WTC11 (cell line): ENCODE measurements around the gene USH2A.

Source experiments
- ETV6 ChIP-seq: sonication (generic); formaldehyde crosslinking; IDR thresholded peaks from 2 replicates; pipeline ENCODE4 v1.8.1; 2022; ENCODE audit warnings: mild to moderate bottlenecking, missing genetic modification reagents
- NFE2L1 ChIP-seq: sonication (generic); formaldehyde crosslinking; IDR thresholded peaks from 2 replicates; pipeline ENCODE4 v1.8.1; 2023; ENCODE audit warnings: missing genetic modification reagents
- NFYB ChIP-seq: sonication (generic); formaldehyde crosslinking; conservative IDR thresholded peaks from 2 replicates; pipeline ENCODE4 v1.8.0; 2022; ENCODE audit warnings: low read depth, missing genetic modification reagents
- NR1H2 ChIP-seq: sonication (generic); formaldehyde crosslinking; IDR thresholded peaks from 2 replicates; pipeline ENCODE4 v1.9.0; 2021; ENCODE audit warnings: mild to moderate bottlenecking, moderate library complexity, missing genetic modification reagents
- SMAD3 ChIP-seq: sonication (generic); formaldehyde crosslinking; IDR thresholded peaks from 2 replicates; pipeline ENCODE4 v1.8.0; 2022; ENCODE audit warnings: missing genetic modification reagents, mild to moderate bottlenecking, borderline replicate concordance
- TEAD4 ChIP-seq: sonication (generic); formaldehyde crosslinking; IDR thresholded peaks from 2 replicates; pipeline ENCODE4 v1.8.0; 2022; ENCODE audit warnings: mild to moderate bottlenecking, missing genetic modification reagents
- ZNF396 ChIP-seq: fragments of 250-450 bp; sonication (Bioruptor Pico); IDR thresholded peaks from 2 replicates; pipeline ENCODE4 v1.8.0; 2021; ENCODE audit warnings: mild to moderate bottlenecking, moderate library complexity, borderline replicate concordance
- TF ChIP-seq, protein P1 (sequence below): fragments of 200-600 bp; IDR thresholded peaks from 2 replicates; pipeline ENCODE4 v1.8.0; 2022; ENCODE audit warnings: antibody characterized with exemption
- TF ChIP-seq, protein P2 (sequence below): sonication (generic); formaldehyde crosslinking; IDR thresholded peaks from 2 replicates; pipeline ENCODE4 v1.8.1; 2022; ENCODE audit warnings: missing genetic modification reagents, borderline replicate concordance

DNA sequence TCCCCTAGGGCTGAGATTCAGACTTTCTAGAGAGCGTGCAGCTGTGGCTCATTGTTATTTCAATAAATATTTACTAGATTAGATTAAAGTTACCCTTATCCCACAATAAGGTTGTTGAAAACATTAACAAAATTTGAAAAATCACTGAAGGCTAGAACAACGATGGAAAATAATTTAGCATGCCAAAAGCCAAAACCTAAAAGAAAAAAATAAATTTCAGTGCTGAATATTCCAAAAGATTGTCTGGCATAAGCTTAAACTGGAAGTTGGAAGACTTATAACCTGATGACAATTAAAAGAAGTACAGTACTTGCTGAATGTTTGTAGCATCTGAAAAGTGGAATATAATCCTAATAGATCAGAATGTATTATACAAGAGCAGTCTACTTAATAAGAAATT lies 221.3 kb downstream of the USH2A start:
- TF ChIP-seq, protein P1, sequence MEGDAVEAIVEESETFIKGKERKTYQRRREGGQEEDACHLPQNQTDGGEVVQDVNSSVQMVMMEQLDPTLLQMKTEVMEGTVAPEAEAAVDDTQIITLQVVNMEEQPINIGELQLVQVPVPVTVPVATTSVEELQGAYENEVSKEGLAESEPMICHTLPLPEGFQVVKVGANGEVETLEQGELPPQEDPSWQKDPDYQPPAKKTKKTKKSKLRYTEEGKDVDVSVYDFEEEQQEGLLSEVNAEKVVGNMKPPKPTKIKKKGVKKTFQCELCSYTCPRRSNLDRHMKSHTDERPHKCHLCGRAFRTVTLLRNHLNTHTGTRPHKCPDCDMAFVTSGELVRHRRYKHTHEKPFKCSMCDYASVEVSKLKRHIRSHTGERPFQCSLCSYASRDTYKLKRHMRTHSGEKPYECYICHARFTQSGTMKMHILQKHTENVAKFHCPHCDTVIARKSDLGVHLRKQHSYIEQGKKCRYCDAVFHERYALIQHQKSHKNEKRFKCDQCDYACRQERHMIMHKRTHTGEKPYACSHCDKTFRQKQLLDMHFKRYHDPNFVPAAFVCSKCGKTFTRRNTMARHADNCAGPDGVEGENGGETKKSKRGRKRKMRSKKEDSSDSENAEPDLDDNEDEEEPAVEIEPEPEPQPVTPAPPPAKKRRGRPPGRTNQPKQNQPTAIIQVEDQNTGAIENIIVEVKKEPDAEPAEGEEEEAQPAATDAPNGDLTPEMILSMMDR: no peak
- TF ChIP-seq SMAD3 (no peak), NFE2L1 (no peak), ETV6 (CRISPR knock-in tag) (no peak), ZNF396 (CRISPR knock-in tag) (no peak), NR1H2 (CRISPR knock-in tag) (no peak), TEAD4 (no peak), NFYB (CRISPR knock-in tag) (no peak)
- TF ChIP-seq, protein P2, sequence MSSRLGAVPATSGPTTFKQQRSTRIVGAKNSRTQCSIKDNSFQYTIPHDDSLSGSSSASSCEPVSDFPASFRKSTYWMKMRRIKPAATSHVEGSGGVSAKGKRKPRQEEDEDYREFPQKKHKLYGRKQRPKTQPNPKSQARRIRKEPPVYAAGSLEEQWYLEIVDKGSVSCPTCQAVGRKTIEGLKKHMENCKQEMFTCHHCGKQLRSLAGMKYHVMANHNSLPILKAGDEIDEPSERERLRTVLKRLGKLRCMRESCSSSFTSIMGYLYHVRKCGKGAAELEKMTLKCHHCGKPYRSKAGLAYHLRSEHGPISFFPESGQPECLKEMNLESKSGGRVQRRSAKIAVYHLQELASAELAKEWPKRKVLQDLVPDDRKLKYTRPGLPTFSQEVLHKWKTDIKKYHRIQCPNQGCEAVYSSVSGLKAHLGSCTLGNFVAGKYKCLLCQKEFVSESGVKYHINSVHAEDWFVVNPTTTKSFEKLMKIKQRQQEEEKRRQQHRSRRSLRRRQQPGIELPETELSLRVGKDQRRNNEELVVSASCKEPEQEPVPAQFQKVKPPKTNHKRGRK (CRISPR knock-in tag): no peak
